IPS-NIHi7 (cell line): Measurements from ENCODE around the gene AHSG.

Experiments used
- DNase-seq: peaks from one replicate; pipeline ENCODE4 v3.0.0; 2012; ENCODE audit warnings: mixed read lengths; ENCODE audit errors: extremely low spot score

Gene AHSG

DNA sequence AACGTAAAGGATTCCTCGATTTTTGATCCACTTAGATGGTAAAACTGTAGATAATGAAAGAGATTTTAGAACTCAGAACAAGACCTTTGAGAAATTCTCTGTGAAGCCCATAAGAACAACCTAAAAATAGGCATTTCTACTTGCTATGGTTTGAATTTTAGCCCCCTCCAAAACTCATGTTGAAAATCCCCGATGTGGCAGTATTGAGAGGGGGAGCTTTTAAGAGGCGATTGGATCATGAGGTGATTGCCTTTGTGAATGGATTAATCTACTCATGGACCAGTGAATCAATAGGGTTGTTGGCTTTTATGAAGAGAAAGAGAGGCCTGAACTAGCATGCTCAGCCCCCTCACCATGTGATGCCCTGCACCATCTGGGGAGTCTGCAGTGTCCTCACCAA lies 20.2 kb upstream of the AHSG start:
- DNase-seq: no peak

- no peak for DNase-seq
These were observed 19.0 kb upstream of the AHSG start for GRCh38 chr3:186593862-186594261.

DNA sequence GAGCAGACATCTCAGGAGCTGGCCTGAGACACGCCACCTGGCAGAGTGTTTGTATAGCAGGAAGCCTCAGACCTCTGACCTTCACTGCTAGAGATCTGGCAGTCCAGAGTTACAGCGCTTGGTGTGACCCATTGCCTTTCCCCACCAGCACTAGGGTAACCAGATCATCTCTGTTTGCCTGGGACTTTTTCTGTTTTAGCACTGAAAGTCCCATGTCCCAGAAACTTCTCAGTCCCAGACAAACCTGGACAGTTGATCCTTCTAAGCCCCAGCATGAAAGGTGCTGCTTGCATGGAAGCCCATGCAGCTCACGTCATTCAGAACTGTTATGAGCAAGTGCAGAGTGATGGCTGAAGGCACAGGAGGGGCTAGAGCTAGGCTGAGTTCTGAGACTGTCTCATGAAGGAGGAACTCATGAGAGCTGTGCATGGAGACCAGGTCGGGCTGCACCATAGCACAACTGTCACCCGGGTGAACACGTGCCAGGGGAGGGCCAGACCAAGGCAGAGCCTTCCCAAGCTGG lies 18.2 kb upstream of the AHSG start:
- DNase-seq: no peak

DNA sequence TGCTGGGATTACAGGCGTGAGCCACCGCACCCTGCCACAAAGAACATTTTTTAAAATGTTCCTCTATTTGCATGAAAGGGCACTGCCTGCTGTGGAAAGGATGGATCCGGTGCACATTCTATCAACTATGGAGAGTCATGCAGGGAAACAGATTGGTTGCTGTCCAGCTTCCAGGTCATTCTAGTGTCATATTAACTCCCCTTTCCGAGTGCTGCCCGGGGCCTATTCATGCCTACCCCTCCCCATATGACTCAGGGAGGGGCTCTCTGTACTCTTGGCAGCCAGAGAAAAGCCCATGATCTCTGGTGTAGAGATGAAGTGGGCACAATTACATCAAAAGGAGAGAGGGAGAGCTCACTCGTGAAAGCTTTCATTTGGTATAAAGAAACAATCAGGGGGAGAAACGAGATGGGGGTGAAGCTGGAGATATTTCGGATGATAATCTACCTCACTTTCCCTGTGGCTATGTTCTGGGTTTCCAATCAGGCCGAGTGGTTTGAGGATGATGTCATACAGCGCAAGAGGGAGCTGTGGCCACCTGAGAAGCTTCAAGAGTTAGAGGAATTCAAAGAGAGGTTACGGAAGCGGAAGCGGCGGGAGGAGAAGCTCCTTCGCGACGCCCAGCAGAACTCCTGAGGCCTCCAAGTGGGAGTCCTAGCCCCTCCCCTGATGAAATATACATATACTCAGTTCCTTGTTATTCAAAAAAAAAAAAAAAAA lies 16.1 kb upstream of the AHSG start:
- DNase-seq: no peak

DNA sequence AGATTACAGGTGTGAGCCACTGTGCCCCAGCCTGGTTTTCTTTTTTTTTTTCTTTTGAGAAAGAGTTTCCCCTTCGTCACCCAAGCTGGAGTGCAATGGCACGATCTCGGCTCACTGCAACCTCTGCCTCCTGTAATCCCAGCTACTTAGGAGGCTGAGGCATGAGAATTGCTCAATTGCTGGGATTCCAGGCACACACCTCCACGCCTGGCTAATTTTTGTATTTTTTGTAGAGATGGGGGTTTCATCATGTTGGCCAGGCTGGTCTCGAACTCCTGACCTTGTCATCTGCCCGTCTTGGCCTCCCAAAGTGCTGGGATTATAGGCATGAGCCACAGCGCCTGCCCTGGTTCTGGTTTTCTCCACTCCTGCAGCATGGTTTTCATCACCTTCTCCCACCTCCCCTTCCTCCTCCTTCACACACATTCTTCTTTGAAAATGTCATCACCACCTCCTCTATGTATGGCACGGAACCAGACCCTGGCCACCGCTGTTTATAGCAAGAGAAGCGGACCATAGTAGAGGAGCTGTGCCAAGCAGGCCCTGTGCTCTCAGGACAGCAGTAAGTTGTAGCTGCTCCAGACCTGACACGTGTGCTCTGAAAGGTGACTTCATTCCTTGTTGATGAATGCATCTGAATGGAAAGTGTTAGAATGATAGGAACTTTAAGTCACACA lies 14.6 kb upstream of the AHSG start:
- DNase-seq: no peak

DNA sequence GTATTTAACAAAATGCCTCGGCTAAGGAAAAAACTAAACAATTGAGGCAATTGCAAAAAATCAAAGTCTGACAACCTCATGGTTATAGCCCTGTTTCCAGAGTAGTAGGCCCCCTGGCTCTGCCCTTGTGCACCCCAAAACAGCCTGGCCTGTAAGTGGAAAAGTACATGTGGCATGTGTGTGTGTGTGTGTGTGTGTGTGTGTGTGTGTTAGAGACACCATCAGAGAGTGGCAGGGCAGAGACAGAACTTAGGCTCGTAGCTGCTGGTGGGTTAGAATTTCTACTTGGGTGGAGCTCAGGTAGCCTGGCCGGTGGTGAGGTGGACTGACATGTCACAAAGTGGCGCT lies 14.1 kb upstream of the AHSG start:
- DNase-seq: no peak

- no peak for DNase-seq
These were observed 13.6 kb upstream of the AHSG start for GRCh38 chr3:186599142-186599784.

DNA sequence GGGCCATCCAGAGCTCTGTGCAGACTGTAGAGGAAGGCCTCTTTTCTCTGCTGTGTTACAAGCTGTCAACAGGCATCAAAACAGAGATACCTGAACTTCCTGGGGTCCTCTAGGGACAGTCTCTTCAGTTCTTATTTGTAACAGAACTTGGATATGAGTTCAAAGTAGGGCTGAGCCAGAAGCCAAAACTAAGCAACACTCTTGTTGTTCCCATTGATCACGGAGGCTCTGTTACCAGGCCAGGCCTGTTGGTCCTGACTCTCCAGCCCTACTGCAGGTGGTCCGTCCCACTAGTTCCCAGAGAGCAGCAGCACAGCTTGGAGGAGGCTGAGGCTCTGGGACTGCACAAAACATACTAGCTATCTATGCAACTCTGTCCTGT lies 13.1 kb upstream of the AHSG start:
- DNase-seq: no peak

DNA sequence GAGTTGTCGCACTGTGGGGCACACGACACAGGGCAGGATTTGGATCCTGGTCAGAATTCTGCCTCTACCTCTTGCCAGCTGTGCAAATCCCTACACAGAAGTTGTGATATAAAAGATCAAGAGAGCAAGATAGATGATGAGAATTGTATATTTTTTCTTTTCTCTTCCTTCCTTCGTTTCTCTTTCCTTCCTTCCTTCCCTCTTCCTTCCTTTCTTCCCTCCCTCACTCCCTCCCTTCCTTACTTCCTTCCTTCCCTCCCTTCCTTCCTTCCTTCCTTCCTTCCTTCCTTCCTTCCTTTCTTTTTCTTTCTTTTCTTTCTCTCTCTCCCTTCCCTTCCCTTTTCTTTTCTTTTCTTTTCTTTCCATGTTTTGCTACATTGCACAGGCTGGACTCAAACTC lies 12.0 kb upstream of the AHSG start:
- no peak for DNase-seq

- DNase-seq: no peak
These were observed 9.7 kb upstream of the AHSG start for GRCh38 chr3:186603159-186603558.

- no peak for DNase-seq
These were observed 7.8 kb upstream of the AHSG start for GRCh38 chr3:186605078-186605477.

- DNase-seq: no peak
These were observed 7.0 kb upstream of the AHSG start for GRCh38 chr3:186605561-186606545.

GRCh38 chr3:186608624-186609215 lies 4.1 kb upstream of the AHSG start:
- DNase-seq: no peak

DNA sequence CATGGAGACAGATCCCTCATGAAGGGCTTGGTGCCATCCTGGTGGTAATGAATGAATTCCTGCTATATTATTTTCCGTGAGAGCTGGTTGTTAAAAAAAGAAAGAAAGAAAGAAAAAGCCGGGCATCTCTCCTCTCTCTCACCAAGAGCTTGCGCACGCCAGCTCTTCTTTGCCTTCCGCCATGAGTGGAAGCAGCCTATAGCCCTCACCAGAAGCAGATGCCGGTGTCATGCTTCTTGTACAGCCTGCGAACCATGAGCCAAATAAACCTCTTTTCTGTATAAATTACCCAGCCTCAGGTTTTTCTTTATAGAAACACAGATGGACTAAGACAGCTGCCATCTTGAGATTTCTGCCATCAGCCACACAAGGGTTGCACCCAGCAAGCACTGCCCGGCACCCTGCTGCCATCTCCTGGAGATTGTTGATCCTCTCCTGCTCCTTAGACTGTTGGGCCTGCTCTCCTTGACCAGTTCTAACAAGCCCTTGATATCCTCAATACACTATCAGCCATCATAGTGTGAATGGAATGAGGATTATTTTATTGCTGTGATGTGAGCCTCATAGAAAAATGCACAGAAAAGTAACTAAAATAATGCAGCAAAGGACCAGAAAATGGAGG lies 3.5 kb upstream of the AHSG start:
- DNase-seq: peak; percentile 31

DNA sequence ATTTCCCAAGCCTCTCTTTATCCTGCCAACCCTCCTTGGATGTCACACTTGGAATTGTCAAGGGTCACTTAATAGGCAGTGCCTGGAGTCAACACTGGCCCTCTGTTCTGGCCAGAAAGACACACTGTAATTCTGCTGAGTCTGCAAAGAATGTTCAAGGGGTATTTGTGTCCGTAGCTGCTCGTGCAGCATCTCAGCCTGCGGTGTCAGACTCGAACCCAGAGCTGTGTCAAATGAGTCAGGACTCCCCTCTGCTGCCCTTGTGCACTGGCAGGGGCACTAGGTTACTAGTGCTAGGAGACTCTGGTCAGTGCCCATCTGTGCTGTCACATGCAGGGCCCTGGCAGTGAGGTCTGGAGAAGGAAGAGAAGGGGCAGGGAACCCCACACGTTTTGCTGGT lies 795 bp upstream of the AHSG start:
- DNase-seq: no peak

- DNase-seq: no peak
These were observed 891 bp downstream of the AHSG start for GRCh38 chr3:186613637-186614265.

DNA sequence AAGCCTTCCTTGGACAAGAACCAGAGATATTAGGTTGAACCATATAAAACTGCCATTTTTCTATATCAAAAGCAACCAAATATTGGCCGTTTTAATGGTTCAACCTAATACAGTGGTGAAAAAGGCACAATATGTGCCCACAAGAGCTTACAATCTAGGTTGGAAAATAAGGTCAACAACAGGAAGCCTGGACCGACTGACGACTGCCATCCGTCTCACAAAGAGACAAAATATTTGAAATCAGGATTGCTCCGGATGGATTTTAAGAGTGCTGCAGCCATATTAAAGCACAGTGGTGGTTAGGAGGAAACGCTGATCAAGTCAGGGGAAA lies 1.4 kb downstream of the AHSG start:
- DNase-seq: no peak

DNA sequence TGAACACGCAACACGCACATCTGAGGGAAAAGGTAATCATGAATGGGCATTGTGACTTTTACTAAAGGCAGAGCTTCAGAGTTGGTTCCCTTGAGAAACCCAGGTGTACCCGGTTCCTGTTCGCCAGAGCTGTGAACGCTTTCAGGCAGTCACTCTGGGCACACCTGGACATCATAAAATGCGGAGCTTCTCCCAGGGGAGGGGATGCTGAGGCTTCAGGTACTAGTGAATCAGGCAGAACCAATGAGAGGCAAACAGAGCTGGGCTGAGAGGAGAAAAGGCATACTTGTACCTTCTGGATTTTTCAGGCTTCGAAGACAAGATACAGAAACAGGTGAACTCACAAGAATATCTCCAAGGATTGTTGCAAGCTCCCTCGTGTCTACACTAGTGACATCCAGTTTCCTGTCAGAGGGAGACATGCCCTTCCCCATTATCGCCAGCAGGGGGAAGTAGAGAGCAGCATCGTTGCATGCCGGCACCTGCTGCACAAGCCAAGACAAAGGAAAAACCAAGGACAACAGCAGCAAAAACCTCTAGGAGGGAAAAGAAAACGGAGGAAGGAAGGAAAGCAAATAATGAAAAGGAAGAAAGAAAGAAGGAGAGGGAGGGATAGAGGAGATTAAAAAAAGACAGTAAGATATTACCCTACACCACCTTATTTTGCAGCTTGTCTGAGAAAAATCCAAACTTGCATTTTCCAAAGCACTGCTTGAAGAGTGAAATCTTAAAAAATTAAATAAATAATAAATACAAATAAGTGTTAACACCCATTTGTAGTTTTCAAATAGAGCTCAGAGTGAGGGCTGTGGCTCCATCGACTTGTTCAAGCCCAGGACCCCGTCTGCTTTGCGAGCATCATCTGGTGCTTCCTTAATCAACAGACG lies 2.0 kb downstream of the AHSG start:
- peak; percentile 91 for DNase-seq

DNA sequence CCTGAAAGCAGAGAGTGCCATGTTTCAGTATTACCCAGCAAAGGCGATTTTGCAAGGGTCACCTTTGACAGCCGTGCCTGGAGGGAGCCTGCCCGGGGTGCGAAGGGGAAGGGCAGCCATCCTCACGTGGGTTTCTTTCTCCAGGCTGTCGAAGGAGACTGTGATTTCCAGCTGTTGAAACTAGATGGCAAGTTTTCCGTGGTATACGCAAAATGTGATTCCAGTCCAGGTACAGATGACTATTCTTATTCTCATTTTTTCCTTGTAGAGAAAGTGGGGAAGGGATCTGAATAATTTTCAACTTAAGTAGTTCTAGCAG lies 3.4 kb downstream of the AHSG start:
- DNase-seq: no peak
